Liver (tissue), 3 donors: Measurements from ENCODE around the gene DGKE.

Source experiments
- FOXA1 ChIP-seq: IDR thresholded peaks from 2 replicates; pipeline ENCODE4 v1.6.1; 2016; ENCODE audit warnings: antibody characterized with exemption
- GABPA ChIP-seq, 2 donors: IDR thresholded peaks in 1 of 2; conservative IDR thresholded peaks in 1 of 2; 2 replicates each; pipeline ENCODE4 v1.6.1; 2016; ENCODE audit warnings: antibody characterized with exemption in 2 of 2, mild to moderate bottlenecking in 1 of 2, moderate library complexity in 1 of 2
- HNF4A ChIP-seq, 2 donors: conservative IDR thresholded peaks; 2 replicates each; pipeline ENCODE4 v1.6.1; 2016; ENCODE audit warnings: antibody characterized with exemption in 2 of 2, mild to moderate bottlenecking in 2 of 2
- JUND ChIP-seq, 2 donors: IDR thresholded peaks; 2 replicates each; pipeline ENCODE4 v1.6.1; 2016; ENCODE audit warnings: antibody characterized with exemption in 2 of 2
- RAD21 ChIP-seq, 2 donors: IDR thresholded peaks; 2 replicates each; pipeline ENCODE4 v1.6.1; 2016; ENCODE audit warnings: antibody characterized with exemption in 2 of 2, mild to moderate bottlenecking in 2 of 2
- SP1 ChIP-seq: IDR thresholded peaks from 2 replicates; pipeline ENCODE4 v1.6.1; 2018; ENCODE audit warnings: antibody characterized with exemption, mild to moderate bottlenecking
- TAF1 ChIP-seq: conservative IDR thresholded peaks from 2 replicates; pipeline ENCODE4 v1.6.1; 2016; ENCODE audit warnings: antibody characterized with exemption, mild to moderate bottlenecking
- YY1 ChIP-seq: IDR thresholded peaks from 2 replicates; pipeline ENCODE4 v1.6.1; 2016; ENCODE audit warnings: antibody characterized with exemption, mild to moderate bottlenecking
- TF ChIP-seq, protein P1 (sequence below): fragments of 150-350 bp; IDR thresholded peaks from 2 replicates; pipeline ENCODE4 v1.5.1; 2017; ENCODE audit warnings: improper control_type of control experiment, low read depth, low read length; ENCODE audit not compliant: missing input control
- TF ChIP-seq, protein P2 (sequence below): IDR thresholded peaks from 2 replicates; pipeline ENCODE4 v1.6.1; 2016; ENCODE audit warnings: antibody characterized with exemption
- TF ChIP-seq, protein P3 (sequence below): IDR thresholded peaks from 2 replicates; pipeline ENCODE4 v1.6.1; 2016; ENCODE audit warnings: antibody characterized with exemption, mild to moderate bottlenecking
- TF ChIP-seq, protein P4 (sequence below): IDR thresholded peaks from 2 replicates; pipeline ENCODE4 v1.6.1; 2016; ENCODE audit warnings: antibody characterized with exemption
- TF ChIP-seq, protein P5 (sequence below): IDR thresholded peaks from 2 replicates; pipeline ENCODE4 v1.6.1; 2016; ENCODE audit warnings: antibody characterized with exemption
- donor health status: healthy.
- donor health status: healthy.

DNA sequence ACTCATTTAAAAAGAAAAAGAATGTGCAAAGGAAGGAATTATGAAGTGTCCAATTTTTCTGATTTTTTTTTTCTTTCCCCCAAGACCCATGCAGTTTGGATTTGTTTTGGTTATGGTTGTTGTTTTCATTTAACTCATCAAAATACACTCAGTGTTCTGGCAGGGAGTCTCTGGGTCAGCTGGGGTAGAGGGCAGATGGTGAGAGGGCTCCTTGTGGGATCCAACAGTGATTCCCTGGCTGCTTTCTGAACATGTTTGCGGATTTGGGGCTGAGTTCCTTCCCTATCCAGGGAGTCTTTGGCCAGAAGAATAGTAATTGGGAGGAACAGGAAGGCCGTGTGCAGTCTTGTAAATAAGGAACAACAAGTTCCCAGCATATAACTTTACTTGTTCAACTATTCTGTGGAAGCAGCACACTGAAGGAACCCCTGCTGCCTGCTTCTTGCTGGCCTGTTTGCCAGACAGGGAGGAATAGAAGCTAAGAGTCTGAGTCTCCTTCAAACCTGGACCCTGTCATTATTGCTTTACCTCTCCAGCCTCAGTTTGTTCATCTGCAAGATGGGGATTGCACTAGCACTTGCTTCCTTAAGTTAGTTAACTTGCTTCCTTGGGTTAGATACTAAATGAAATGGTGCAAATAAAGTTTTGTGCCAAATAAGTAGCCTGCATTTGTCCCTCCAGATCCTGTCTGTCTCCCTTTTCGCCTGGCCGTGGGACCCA is 32.3 kb upstream of the DGKE start:
- TF ChIP-seq, protein P1, sequence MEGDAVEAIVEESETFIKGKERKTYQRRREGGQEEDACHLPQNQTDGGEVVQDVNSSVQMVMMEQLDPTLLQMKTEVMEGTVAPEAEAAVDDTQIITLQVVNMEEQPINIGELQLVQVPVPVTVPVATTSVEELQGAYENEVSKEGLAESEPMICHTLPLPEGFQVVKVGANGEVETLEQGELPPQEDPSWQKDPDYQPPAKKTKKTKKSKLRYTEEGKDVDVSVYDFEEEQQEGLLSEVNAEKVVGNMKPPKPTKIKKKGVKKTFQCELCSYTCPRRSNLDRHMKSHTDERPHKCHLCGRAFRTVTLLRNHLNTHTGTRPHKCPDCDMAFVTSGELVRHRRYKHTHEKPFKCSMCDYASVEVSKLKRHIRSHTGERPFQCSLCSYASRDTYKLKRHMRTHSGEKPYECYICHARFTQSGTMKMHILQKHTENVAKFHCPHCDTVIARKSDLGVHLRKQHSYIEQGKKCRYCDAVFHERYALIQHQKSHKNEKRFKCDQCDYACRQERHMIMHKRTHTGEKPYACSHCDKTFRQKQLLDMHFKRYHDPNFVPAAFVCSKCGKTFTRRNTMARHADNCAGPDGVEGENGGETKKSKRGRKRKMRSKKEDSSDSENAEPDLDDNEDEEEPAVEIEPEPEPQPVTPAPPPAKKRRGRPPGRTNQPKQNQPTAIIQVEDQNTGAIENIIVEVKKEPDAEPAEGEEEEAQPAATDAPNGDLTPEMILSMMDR = no peak
- TF ChIP-seq TAF1 = no peak
- TF ChIP-seq, protein P2, sequence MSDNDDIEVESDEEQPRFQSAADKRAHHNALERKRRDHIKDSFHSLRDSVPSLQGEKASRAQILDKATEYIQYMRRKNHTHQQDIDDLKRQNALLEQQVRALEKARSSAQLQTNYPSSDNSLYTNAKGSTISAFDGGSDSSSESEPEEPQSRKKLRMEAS = no peak
- no peak for TF ChIP-seq RAD21 (IDR thresholded peaks at IDR 0.05)
- TF ChIP-seq, protein P3, sequence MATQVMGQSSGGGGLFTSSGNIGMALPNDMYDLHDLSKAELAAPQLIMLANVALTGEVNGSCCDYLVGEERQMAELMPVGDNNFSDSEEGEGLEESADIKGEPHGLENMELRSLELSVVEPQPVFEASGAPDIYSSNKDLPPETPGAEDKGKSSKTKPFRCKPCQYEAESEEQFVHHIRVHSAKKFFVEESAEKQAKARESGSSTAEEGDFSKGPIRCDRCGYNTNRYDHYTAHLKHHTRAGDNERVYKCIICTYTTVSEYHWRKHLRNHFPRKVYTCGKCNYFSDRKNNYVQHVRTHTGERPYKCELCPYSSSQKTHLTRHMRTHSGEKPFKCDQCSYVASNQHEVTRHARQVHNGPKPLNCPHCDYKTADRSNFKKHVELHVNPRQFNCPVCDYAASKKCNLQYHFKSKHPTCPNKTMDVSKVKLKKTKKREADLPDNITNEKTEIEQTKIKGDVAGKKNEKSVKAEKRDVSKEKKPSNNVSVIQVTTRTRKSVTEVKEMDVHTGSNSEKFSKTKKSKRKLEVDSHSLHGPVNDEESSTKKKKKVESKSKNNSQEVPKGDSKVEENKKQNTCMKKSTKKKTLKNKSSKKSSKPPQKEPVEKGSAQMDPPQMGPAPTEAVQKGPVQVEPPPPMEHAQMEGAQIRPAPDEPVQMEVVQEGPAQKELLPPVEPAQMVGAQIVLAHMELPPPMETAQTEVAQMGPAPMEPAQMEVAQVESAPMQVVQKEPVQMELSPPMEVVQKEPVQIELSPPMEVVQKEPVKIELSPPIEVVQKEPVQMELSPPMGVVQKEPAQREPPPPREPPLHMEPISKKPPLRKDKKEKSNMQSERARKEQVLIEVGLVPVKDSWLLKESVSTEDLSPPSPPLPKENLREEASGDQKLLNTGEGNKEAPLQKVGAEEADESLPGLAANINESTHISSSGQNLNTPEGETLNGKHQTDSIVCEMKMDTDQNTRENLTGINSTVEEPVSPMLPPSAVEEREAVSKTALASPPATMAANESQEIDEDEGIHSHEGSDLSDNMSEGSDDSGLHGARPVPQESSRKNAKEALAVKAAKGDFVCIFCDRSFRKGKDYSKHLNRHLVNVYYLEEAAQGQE = no peak
- no peak for TF ChIP-seq FOXA1
- no peak for TF ChIP-seq GABPA (IDR thresholded peaks at IDR 0.05 in 1 of 2, conservative IDR thresholded peaks at IDR 0.05 in 1 of 2)
- TF ChIP-seq, protein P4, sequence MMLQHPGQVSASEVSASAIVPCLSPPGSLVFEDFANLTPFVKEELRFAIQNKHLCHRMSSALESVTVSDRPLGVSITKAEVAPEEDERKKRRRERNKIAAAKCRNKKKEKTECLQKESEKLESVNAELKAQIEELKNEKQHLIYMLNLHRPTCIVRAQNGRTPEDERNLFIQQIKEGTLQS = no peak
- TF ChIP-seq YY1 = no peak
- no peak for TF ChIP-seq SP1
- no peak for TF ChIP-seq JUND (IDR thresholded peaks at IDR 0.05)
- no peak for TF ChIP-seq HNF4A (conservative IDR thresholded peaks at IDR 0.05)
- TF ChIP-seq, protein P5, sequence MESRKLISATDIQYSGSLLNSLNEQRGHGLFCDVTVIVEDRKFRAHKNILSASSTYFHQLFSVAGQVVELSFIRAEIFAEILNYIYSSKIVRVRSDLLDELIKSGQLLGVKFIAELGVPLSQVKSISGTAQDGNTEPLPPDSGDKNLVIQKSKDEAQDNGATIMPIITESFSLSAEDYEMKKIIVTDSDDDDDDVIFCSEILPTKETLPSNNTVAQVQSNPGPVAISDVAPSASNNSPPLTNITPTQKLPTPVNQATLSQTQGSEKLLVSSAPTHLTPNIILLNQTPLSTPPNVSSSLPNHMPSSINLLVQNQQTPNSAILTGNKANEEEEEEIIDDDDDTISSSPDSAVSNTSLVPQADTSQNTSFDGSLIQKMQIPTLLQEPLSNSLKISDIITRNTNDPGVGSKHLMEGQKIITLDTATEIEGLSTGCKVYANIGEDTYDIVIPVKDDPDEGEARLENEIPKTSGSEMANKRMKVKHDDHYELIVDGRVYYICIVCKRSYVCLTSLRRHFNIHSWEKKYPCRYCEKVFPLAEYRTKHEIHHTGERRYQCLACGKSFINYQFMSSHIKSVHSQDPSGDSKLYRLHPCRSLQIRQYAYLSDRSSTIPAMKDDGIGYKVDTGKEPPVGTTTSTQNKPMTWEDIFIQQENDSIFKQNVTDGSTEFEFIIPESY = no peak
